NB4 (cell line): ENCODE measurements around the gene CCDC87.

Experiments
- CTCF ChIP-seq: IDR thresholded peaks from one replicate; pipeline ENCODE4 v1.5.1; 2012; ENCODE audit warnings: low read depth, low read length
- MAX ChIP-seq: IDR thresholded peaks from 2 replicates; pipeline ENCODE4 v1.6.1; 2011; ENCODE audit warnings: low read depth, low read length
- MYC ChIP-seq: IDR thresholded peaks from 2 replicates; pipeline ENCODE4 v1.6.1; 2011; ENCODE audit warnings: low read depth, low read length
- POLR2A ChIP-seq: IDR thresholded peaks from 2 replicates; pipeline ENCODE4 v1.6.1; 2011; ENCODE audit warnings: mild to moderate bottlenecking; ENCODE audit not compliant: insufficient read length; ENCODE audit errors: extremely low read depth

- TF ChIP-seq CTCF (no peak), MAX (no peak), POLR2A (no peak), MYC (no peak)
Observed at GRCh38 chr11:66612458-66612857, 19.6 kb upstream of the CCDC87 start.
